OCI-LY7 (cell line): Measurements from ENCODE around the gene CD47.

ENCODE experiments used
- EZH2phosphoT487 ChIP-seq: fragments of 200-600 bp; sonication (generic); IDR thresholded peaks from 2 replicates; pipeline ENCODE4 v1.6.1; 2018; ENCODE audit warnings: low read depth, borderline replicate concordance, mild to moderate bottlenecking, mixed run types, antibody characterized with exemption, low read length, moderate library complexity, mixed read lengths
- TF ChIP-seq, protein P1 (sequence below): fragments of 200-600 bp; sonication (generic); conservative IDR thresholded peaks from 2 replicates; pipeline ENCODE4 v1.5.1; 2014; ENCODE audit warnings: mild to moderate bottlenecking, antibody characterized with exemption, low read length, moderate library complexity, mixed read lengths

DNA sequence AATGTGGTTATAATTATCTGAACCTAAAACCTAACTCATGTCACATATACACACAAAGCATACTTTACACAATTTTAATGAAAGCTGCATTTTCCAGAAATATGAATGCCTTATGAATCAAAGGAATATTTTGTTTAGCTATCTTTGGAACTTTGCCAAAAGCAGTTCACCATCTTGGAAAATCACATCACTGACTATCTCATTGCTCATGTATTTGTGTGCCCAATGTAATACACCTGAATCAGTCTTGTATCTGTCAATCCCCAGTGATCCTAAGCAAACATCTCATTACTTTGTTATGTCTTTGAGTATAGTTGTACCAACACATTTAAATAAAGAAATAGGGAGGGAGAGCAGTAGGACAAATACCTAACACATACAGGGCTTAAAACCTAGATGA lies 15.6 kb upstream of the CD47 start:
- TF ChIP-seq, protein P1, sequence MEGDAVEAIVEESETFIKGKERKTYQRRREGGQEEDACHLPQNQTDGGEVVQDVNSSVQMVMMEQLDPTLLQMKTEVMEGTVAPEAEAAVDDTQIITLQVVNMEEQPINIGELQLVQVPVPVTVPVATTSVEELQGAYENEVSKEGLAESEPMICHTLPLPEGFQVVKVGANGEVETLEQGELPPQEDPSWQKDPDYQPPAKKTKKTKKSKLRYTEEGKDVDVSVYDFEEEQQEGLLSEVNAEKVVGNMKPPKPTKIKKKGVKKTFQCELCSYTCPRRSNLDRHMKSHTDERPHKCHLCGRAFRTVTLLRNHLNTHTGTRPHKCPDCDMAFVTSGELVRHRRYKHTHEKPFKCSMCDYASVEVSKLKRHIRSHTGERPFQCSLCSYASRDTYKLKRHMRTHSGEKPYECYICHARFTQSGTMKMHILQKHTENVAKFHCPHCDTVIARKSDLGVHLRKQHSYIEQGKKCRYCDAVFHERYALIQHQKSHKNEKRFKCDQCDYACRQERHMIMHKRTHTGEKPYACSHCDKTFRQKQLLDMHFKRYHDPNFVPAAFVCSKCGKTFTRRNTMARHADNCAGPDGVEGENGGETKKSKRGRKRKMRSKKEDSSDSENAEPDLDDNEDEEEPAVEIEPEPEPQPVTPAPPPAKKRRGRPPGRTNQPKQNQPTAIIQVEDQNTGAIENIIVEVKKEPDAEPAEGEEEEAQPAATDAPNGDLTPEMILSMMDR: no peak
- TF ChIP-seq EZH2phosphoT487: no peak
